ENCODE data around the gene CDK2.
"Not testable (repeated sequence)": the region's sequence is repeated elsewhere in the genome, so short reads cannot be mapped to it uniquely, and the experiment has no call there.

CDK2 gene

DNA sequence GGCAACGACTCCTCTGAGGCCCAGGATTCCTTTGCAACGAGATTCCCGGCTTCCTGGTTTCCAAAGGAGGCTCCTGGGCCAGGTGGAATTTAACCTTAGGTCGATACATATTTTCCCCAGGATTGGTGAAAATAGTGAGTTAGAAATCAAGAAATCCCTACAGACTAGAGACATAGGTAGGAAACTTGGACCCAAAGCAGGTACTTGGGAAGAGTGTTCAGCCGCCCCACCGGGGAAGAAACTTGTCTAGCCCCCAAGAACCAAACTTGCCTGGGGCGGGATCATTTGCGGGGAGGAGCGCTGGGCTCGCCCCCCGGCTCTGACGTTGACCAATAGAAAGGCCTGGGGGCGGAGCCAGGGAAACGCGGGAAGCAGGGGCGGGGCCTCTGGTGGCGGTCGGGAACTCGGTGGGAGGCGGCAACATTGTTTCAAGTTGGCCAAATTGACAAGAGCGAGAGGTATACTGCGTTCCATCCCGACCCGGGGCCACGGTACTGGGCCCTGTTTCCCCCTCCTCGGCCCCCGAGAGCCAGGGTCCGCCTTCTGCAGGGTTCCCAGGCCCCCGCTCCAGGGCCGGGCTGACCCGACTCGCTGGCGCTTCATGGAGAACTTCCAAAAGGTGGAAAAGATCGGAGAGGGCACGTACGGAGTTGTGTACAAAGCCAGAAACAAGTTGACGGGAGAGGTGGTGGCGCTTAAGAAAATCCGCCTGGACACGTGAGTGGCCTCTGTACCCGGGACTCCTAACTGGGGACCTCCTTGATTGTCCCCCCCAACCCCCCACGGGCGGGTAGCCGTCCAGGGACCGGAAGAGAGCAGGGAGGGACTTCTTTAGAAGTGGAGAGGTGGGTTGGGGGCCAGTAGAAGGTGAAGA is at the start of gene CDK2:
Gene CDK2, plus strand, starts transcription at position 423 of the 874 bp plus-strand sequence. Its CDS starts 179 bp downstream, at position 602.
- FAIRE-seq: no peak

DNA sequence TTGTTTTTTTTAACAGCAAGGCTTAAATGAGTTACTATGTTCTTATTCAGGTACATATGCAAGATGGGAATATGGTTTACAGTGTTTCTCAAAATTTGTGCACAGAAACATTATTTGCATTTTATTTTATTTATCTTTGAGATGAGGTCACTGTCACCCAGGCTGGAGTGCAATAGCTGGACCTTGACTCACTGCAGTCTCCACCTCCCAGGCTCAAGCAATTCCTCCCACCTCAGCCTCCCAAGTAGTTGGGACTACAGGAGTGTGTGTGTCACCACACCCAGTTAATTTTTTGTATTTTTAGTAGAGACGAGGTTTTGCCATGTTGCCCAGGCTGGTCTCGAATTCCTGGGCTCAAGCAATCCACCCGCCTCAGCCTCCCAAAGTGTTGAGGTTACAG is 47.6 kb upstream of the CDK2 start:
- FAIRE-seq: not testable (repeated sequence)

DNA sequence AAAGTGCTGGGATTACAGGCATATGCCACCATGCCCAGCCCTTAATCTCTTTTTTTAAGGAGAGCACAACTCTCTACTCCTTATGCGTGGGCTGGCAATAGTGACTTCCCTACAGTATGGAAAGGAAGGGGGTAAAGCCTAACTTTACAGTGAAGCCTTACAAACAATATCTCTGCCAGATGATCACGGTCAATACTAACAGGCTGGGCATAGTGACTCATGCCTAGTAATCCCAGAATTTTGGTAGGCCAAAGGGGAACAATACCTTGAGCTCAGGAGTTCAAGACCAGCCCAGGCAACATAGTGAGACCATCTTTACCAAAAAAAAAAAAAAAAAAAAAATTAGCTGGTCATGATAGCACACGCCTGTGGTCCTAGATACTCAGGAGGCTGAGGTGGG is 44.5 kb upstream of the CDK2 start:
- FAIRE-seq: no peak

DNA sequence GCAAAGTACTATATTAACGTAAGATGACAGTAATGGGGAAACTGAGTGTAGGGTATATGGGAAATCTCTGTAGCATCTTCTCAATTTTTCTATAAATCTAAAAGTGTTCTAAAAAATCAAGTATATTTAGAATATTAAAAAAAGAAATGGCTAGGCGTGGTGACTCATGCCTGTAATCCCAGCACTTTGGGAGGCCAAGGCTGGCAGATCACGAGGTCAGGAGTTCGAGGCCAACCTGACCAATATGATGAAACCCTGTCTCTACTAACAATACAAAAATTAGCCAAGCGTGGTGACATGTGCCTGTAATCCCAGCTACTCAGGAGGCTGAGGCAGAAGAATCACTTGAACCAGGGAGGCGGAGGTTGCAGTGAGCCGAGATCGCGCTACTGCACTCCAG is 43.0 kb upstream of the CDK2 start:
- FAIRE-seq: not testable (repeated sequence)

DNA sequence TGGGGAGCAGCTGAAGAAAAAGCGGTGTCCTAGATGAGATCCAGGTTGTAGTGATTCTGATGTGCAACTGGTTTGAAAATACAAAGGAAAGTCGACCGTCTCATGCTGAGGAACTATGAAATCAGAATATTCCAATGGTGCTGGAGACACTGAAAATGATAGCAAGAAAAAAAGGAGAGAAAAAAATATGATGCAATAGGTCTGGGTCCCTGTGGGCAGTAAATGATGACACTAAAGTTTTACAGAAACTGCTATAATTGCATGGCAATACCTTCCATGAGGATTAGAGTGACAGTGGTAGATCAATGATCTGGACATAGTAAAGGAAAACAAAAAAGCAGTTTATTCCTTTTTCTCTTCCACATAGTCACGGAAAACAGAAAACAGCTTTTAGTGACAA is 41.3 kb upstream of the CDK2 start:
- FAIRE-seq: no peak

DNA sequence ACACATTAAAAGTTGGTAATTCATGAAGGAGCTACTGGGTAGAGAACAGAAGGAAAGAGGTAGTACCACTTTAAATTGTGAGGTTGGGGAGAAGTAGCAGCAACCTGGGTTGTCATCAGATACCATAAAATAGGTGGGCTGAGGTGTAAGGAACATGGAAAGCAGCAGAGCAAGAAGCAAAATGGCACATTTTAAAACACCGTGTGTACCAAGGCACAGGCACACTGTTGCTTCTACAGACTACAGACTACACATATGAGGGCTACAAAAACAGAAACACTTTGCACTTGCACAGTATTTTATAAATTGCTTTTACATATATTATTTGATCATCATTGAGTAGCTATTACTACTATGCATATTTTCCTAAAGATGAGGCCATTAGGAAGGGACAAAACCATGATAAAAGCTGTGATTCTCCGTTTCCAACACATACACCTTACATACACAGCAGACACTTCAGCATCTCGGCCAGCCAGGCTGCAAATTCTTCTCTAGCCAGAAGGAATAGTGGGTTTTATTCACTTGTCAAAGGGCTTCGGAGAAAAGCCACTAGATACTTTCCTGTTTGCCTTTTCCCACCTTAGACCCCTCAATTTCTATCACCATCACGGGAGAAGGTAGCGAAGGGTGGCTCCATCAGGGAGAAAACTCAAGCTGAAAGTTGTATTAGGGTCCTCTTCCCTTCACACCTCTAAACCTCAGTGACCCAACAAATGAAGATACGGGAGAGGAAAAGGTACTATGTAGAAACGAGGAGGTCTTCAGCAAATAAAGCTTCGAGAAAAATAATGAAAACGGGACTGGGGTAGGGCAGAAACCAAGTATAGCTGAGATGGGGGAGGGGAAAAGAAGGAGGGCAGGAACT is 40.5 kb upstream of the CDK2 start:
- no peak for FAIRE-seq

DNA sequence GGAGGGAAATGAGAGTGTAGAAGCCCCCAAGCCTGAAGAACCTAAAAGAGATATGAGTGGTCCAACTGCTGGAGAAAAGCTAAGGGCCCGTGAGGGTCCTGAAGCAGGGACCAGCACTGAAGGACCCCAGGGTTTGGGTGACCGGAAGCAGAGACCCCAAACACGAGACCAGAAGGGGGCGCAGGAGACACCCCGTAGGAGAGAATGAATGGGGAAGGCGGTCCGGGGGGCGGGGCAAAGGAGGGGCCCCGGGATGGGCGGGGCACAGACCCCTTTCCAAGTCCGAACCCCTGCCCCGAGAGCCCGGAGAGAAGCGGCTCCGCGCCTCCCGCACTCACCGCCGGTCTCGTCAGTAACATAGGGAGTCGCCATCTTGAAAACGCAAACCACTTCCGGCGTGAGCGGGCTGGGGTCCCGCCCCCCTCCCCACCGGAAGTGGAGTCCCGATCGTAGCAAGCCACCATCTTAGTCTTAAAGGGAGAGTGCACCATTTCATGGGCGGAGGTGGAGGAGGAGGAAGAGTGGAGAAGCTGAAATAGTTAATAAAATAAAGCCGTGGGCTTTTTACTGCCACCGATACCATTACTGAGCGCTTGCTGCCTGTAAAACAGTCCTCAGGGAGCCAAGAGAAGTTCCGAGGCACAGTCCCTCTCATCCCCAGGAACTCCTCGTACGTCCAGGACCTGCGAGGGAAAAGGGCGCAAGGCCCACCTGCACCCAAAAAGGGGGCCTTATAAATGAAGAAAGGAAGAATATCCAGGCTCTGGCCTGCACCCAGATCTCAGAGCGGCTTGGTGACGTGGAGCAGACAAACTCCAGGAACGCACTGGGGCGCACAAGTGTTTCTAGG is 39.7 kb upstream of the CDK2 start:
- peak; percentile 71 for FAIRE-seq

DNA sequence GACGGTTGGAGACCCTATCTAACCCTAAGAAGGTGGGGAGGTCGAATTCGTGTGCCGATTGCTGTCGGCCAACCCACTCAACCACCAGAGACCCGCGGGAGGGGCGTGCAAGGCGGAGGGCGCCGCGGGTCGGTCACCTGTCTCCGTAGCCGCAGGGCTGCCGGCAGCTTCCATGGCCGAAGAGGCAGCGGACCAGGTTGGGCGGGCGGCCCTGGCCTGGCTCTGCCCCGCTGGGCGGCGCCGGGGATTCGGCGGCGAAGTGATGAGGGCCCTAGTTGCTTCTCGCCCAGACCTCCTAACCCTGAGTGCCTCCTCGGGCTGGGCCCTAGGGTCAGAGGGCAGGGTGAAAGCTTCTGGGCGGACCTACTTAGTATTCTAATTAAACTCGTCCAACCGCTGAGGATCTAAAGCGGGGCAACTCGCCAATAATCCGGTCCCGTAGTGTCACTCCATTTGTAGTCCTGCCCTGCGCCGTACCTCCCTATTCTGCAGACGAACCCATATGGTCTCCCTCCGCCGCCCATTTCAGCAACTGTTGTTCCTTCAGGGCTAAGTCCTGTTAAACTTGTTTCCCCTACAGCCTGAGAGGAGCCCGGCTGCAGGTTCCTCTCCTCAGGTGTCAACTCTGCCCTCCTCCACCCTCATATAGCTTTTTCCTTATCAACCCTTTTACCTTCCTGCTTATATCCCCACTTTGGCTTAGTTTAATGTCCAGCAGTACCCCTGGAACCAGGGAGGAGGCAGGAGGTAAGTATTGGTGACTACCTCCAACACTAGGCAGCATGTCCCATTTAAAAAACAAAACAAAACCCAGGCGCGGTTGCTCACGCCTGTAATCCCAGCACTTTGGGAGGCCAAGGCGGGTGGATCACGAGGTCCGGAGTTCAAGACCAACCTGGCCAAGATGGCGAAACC is 38.8 kb upstream of the CDK2 start, which contains the start of gene PYM1:
Gene PYM1, minus strand, starts transcription at position 307 of the 915 bp plus-strand sequence. Its CDS starts 133 bp downstream, at position 174.
- no peak for FAIRE-seq

DNA sequence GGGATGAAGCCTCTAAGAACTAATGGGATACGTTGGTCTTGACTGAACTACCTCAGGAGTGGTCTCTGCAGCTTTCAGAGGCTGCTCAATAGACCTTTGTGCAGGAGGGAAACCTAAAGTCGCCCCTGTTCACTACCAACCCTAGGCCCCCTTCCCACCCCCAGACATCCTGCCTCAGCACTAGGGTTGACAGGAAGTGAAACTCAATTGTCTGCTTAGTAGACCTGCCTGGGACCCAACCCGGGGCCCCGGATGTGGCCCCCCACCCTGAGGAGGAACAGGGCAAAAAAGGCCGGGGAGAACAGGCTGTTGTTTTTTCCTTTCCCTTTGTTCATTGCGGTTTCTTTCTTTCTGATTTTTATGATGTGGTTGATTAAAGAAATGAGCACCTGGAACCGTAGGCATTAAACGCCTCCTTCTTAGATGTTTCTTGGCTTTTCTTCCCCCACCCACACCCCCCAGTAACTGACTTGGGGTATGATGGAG is 37.3 kb upstream of the CDK2 start:
- no peak for FAIRE-seq

DNA sequence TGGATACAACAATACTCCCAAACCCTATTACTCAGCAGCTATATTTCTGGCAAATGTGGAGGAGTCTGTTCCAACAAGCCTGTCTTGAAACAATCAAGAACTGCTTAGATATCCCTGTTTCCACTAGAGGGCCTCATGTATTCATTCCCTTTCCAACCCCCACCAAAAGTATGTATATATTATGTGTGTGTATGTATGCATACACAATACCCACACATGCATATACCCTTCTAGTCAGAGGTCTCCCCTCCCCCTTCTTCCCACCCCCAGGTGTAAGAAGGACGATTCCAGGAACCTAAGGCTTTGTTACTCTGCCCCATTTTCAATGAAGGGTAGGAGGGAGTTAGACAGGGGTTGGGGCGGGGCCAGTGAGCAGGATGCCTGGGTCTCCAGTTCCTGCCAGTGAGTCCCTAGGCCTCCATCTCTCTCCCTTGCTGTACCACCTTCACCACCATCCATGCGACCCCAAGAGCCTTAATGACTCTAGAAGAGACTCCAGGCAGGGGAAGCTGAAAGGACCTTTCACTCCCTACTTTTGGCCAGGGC is 35.8 kb upstream of the CDK2 start, which contains the start of gene DGKA:
Gene DGKA, plus strand, starts transcription at position 392 of the 546 bp plus-strand sequence. CDS start 5,342 bp downstream, outside the sequence.
- no peak for FAIRE-seq

DNA sequence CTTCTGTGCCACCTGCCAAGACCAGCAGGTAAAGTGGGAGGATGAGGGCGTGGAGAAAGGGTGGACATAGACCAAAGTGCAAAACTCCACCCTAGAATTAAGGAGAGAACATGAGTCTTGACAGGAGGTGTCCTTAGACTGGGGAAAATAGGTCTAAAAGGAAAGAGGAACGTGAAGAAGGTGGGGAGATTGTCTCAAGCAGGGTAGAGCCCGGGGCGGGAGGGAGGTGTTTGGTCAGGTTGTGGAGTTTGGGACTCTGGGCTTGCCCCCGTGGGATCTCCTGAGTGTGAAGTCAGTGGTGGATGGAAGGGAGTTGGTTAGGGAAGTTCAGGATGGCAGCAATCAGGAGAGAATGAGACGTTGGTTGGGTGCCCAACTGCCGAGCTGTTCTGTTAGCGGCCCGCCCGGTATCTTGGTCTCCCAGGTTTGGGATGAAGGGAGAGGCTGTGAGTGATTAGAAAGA is 35.3 kb upstream of the CDK2 start:
- no peak for FAIRE-seq

DNA sequence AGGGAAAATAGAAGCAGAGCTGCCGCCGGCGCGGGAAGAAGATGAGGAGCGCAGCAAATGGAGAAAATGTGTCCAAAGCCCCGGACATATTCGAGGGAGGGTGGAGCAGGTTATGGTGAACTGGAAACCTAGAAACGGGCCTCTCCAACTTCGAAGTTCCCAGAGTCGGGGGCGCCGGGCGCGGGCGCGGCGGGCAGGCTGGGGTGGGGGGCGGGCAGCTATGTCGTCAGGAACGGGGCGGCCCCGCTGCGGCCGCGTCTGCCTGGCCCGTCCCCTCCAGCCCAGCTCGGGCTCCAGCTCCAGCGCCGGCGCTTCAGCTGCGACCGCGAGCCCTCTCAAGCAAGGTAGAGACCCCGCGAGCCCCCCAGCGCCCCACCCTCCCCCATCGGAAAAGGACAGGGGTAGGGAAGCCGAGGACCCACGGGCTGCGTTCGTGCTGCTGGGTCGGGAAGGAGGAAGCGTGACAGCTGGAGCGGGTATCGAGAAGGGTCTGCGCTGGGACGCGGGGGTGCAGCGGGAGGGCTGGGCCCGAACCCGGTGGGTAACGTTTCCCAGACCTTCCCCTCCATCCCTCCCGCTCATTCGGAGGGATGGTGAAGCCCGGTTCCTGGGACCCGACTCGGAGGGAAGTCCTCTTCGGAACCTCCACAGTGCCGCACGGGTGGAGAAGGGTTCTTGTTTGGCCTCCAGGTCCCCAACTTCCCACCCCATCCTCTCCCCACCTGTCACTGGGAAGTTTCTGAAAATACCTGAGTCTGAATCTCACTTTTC is 34.7 kb upstream of the CDK2 start:
- no peak for FAIRE-seq

DNA sequence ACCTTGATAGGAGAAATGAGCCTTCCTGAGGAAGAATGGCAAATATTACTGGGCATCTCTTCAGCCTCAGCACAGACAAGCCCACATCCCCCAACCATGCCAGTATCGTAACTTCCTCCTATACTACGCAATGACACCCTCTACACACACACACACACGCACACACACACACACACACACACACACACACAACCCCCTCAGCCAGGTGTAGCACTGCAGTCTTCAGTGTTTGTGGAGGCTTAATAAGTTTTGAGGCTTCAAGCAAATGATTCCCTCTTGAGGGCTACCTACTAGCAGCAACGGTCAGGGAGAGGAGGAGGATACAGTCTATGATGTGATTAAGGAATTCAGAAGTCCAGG is 34.1 kb upstream of the CDK2 start:
- FAIRE-seq: no peak

DNA sequence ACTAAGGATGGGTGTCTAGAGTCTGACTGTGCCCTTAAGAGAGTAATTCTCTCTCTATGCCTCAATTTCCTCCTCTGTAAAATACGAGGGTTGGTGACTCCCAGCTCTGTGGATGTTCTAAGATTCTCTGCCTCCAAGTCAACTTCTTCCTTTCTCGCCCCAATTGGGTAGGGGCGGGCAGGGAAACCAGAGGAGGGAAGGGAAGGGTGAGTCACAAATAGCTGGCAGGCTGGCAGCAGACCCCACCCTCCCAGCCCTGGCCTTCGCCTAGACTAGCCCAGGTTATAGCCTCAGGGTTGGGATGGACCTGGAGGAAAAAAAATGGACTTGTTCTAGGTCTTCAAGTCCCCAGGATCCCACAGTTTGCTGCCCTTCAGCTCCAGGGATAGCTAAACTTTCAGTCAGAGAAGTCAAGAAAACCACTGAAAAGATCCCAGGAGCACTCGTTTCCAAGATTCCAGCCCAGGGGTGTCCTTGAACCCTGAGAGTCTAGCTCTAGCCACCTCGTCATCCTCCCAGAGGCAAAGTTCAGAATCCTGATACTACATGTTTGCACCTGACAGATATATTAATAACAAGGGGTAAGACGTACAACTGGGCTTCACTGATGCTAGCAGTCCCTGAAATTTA is 33.3 kb upstream of the CDK2 start:
- no peak for FAIRE-seq

DNA sequence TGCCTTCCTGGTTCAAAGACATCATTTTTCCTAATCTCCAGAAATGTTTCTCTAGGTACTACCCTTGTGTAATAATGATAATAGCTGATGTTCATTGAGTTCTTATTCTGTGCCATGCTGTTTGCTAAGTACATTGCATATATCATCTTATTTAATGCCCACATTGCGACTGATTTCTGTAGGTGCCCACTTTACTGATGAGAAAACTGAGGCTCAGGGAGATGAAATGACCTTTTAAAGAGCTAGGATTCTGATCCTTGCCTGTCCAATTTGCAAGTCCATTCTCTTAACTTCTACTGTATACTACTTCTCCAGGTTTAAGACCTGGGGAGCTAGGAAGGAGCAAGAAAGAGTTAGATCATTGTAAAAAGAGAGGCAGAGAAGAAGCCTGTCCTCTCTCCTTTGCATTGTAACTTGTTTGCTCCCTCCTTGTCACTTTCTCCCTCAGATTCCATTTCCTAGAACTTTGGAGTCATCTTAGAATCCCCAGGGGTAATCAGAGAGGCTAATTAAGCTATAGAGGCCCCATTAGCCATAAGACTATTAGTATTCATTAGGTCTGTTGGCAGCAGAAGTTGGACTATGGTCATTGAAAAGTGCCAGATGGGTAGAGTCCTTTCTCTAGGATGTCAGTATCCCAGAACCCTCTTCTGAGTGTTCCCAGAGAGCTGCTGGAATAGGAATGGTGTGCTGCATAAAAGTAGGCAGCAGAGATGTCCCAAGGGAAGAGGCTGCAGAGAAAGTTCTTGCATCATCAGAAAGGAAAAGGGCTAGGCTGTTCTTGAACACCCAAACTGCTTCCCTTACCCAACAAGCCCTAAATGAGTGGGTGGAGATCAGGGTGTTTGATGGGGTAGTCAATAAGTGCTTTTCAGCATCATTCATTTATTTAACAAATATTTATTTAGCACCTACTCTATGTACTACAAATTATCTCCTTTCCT is 32.6 kb upstream of the CDK2 start:
- FAIRE-seq: no peak

DNA sequence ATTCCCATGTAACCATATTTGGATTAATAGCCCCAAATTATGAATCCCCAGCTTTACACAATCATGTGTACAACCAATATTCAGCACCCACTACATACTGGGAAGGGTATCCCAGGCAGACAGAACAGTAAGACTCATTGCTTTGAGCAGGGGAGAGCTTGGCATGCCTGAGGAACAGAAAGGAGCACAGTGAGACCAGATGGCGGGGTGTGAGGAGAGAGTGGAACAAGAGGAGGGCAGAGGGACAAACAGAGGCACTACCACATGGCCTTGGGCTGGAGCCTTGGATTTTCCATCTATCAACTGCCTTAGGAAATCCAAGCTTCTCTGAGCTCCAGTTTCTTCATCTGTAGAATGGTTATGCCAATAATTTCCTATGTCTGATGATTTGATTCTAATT is 31.9 kb upstream of the CDK2 start:
- FAIRE-seq: no peak

DNA sequence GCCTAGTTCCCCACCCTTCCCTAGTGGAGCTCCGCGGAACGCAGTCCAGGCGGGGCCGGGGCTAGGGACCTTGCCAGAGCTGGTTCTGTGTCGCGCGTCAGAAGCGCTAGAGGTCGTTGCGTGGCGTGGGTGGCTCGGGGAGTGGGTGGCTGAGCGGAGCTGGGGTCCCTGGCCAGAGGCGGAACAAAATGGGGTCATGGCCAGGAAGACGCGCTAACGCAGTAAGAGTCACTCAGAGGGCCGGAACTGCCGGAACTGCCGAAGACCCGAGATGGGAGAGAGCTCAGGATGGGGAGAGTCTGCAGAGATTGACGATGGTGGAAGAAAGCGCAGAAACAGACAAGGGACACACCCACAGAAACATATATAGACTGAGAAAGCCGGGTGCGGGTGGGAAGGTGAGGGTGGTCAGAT is 30.9 kb upstream of the CDK2 start:
- FAIRE-seq: no peak

DNA sequence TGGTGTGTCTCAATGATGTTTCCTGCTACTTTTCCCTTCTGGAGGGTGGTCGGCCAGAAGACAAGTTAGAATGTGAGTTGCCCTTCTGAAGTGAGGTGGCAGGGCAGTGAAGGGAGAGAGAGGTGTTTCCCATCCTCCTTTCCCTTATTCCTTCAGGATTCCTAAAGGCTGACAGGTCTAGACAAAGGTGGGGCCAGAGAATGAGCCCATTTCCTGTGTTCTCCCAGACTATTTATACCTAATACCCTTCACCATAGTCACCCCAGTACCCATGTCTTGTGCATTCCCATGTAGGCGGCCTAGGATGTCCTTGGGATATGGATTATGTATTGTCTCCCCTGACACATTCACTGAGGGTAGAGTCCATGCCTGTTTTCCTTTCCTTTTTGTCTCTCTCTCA is 28.6 kb upstream of the CDK2 start:
- FAIRE-seq: no peak

All from A204.1 (cell line).